Mesendoderm (in vitro differentiated cells): ENCODE measurements around the gene ERBB4.

Experiments used
- DNase-seq: peaks from one replicate; pipeline ENCODE4 v3.0.0; 2013
- H2AK5ac ChIP-seq: 2 replicates; pipeline ENCODE4 v1.6.1; 2013; ENCODE audit warnings: low read length, inconsistent platforms
- H2BK120ac ChIP-seq: 2 replicates; pipeline ENCODE4 v1.6.1; 2013; ENCODE audit warnings: low read depth, mild to moderate bottlenecking, low read length, moderate library complexity, mixed read lengths
- H2BK15ac ChIP-seq: replicated peaks from 2 replicates; pipeline ENCODE4 v1.6.1; 2013; ENCODE audit warnings: low read depth, mild to moderate bottlenecking, moderate library complexity
- H2BK5ac ChIP-seq: 2 replicates; pipeline ENCODE4 v1.6.1; 2013; ENCODE audit warnings: low read length, inconsistent platforms
- H3K18ac ChIP-seq: 2 replicates; pipeline ENCODE4 v1.6.1; 2013; ENCODE audit warnings: mild to moderate bottlenecking, low read length, mixed read lengths
- H3K23ac ChIP-seq: one replicate; pipeline ENCODE4 v1.6.1; 2013; ENCODE audit warnings: low read length
- H3K27ac ChIP-seq: 2 replicates; pipeline ENCODE4 v1.5.1; 2013; ENCODE audit warnings: low read depth, mild to moderate bottlenecking, inconsistent platforms, low read length, moderate library complexity
- H3K27me3 ChIP-seq: 2 replicates; pipeline ENCODE4 v1.6.1; 2013; ENCODE audit warnings: low read length, control low read depth, mild to moderate bottlenecking, inconsistent platforms; ENCODE audit not compliant: insufficient read depth, poor library complexity
- H3K36me3 ChIP-seq: 2 replicates; pipeline ENCODE4 v1.6.1; 2013; ENCODE audit warnings: low read length, inconsistent platforms; ENCODE audit not compliant: control insufficient read depth, insufficient read depth
- H3K4ac ChIP-seq: one replicate; pipeline ENCODE4 v1.6.1; 2013; ENCODE audit warnings: low read depth, mild to moderate bottlenecking, low read length, moderate library complexity
- H3K4me1 ChIP-seq: 2 replicates; pipeline ENCODE4 v1.6.1; 2013; ENCODE audit warnings: low read depth, low read length, inconsistent platforms; ENCODE audit not compliant: control insufficient read depth
- H3K4me2 ChIP-seq: 2 replicates; pipeline ENCODE4 v1.6.1; 2013; ENCODE audit warnings: low read length
- H3K4me3 ChIP-seq: 2 replicates; pipeline ENCODE4 v1.5.1; 2013; ENCODE audit warnings: mild to moderate bottlenecking, low read length
- H3K56ac ChIP-seq: one replicate; pipeline ENCODE4 v1.6.1; 2013; ENCODE audit warnings: low read length
- H3K79me1 ChIP-seq: 2 replicates; pipeline ENCODE4 v1.6.1; 2013; ENCODE audit warnings: low read length, inconsistent platforms
- H3K79me2 ChIP-seq: 2 replicates; pipeline ENCODE4 v1.6.1; 2013; ENCODE audit warnings: mild to moderate bottlenecking, low read length; ENCODE audit not compliant: control insufficient read depth, insufficient read depth
- H3K9ac ChIP-seq: 2 replicates; pipeline ENCODE4 v1.6.1; 2013; ENCODE audit warnings: low read length, inconsistent platforms
- H4K5ac ChIP-seq: one replicate; pipeline ENCODE4 v1.6.1; 2013; ENCODE audit warnings: low read length
- H4K8ac ChIP-seq: one replicate; pipeline ENCODE4 v1.6.1; 2013; ENCODE audit warnings: low read depth, mild to moderate bottlenecking, control low read depth, low read length, moderate library complexity
- WGBS: extraction: QIAGEN DNeasy Blood & Tissue Kit; methylation state at CpG from one replicate; pipeline ENCODE4 v1.1.7; 2013; ENCODE audit warnings: low lambda C conversion rate, missing lambda C conversion rate; ENCODE audit not compliant: insufficient coverage; ENCODE audit errors: extremely low coverage; 5-methylcytosine and 5-hydroxymethylcytosine counted together

The ERBB4 gene

GRCh38 chr2:212034841-212035585, 503.6 kb downstream of the ERBB4 start:
- no peak overlapping the region for H3K9ac ChIP-seq
- no peaks in the 10 kb centered on the region for H3K79me1 ChIP-seq
- H2BK5ac ChIP-seq, result no peak overlapping the region
- no peak overlapping the region for H4K5ac ChIP-seq
- no peak overlapping the region for H3K4me3 ChIP-seq
- H3K27me3 ChIP-seq, result no peaks in the 10 kb centered on the region
- H3K79me2 ChIP-seq, result no peaks in the 10 kb centered on the region
- no peak overlapping the region for H3K23ac ChIP-seq
- no peak overlapping the region for H2BK120ac ChIP-seq
- no peak overlapping the region for H3K18ac ChIP-seq
- peaks cover 1% of the 10 kb centered on the region for H3K4me1 ChIP-seq
- no peak overlapping the region for H3K4ac ChIP-seq
- no peak overlapping the region for H3K27ac ChIP-seq
- H3K36me3 ChIP-seq, result no peaks in the 10 kb centered on the region
- DNase-seq, result no peak
- no peak overlapping the region for H4K8ac ChIP-seq
- H3K56ac ChIP-seq, result no peak overlapping the region
- WGBS, result no CpG with 5 or more reads among the region's 4 CpGs
- H2AK5ac ChIP-seq, result no peak overlapping the region
- H2BK15ac ChIP-seq, result no peak overlapping the region
- H3K4me2 ChIP-seq, result no peak overlapping the region

- no peaks in the 10 kb centered on the region for H3K79me1 ChIP-seq
- no peaks in the 10 kb centered on the region for H3K27me3 ChIP-seq
- H3K18ac ChIP-seq, result no peak overlapping the region
- no peak overlapping the region for H3K23ac ChIP-seq
- no peak overlapping the region for H4K5ac ChIP-seq
- no peak overlapping the region for H3K27ac ChIP-seq
- no peak for DNase-seq
- peaks cover 4% of the 10 kb centered on the region for H3K4me1 ChIP-seq
- H2BK15ac ChIP-seq, result no peak overlapping the region
- H3K4me3 ChIP-seq, result no peak overlapping the region
- H2BK5ac ChIP-seq, result no peak overlapping the region
- no peak overlapping the region for H3K4me2 ChIP-seq
- H3K4ac ChIP-seq, result no peak overlapping the region
- no peak overlapping the region for H2BK120ac ChIP-seq
- no peak overlapping the region for H3K9ac ChIP-seq
- no peak overlapping the region for H3K56ac ChIP-seq
- H2AK5ac ChIP-seq, result no peak overlapping the region
- H3K36me3 ChIP-seq, result no peaks in the 10 kb centered on the region
- no peaks in the 10 kb centered on the region for H3K79me2 ChIP-seq
- no peak overlapping the region for H4K8ac ChIP-seq
These were observed 504.7 kb downstream of the ERBB4 start for GRCh38 chr2:212033888-212034287.

GRCh38 chr2:212032536-212033219, 505.9 kb downstream of the ERBB4 start:
- Histone ChIP-seq H4K5ac (no peak overlapping the region), H2BK5ac (no peak overlapping the region), H3K23ac (no peak overlapping the region), H3K27ac (no peak overlapping the region), H3K79me1 (no peaks in the 10 kb centered on the region), H2BK15ac (no peak overlapping the region), H3K56ac (no peak overlapping the region), H3K4ac (no peak overlapping the region), H2BK120ac (no peak overlapping the region), H3K18ac (no peak overlapping the region), H3K4me3 (no peak overlapping the region), H4K8ac (no peak overlapping the region), H2AK5ac (no peak overlapping the region), H3K4me1 (peaks cover 4% of the 10 kb centered on the region), H3K9ac (no peak overlapping the region), H3K36me3 (no peaks in the 10 kb centered on the region), H3K27me3 (no peaks in the 10 kb centered on the region), H3K4me2 (no peak overlapping the region), H3K79me2 (no peaks in the 10 kb centered on the region)
- DNase-seq, result no peak
- WGBS, result no CpG with 5 or more reads among the region's 1 CpG

- no peak overlapping the region for H4K8ac ChIP-seq
- no peaks in the 10 kb centered on the region for H3K79me1 ChIP-seq
- peaks cover 4% of the 10 kb centered on the region for H3K4me1 ChIP-seq
- H2BK5ac ChIP-seq, result no peak overlapping the region
- no peak overlapping the region for H3K4me2 ChIP-seq
- no peak overlapping the region for H2BK15ac ChIP-seq
- no peak overlapping the region for H4K5ac ChIP-seq
- no peak overlapping the region for H3K23ac ChIP-seq
- no peak overlapping the region for H3K4me3 ChIP-seq
- no peak overlapping the region for H3K9ac ChIP-seq
- no peaks in the 10 kb centered on the region for H3K79me2 ChIP-seq
- H3K4ac ChIP-seq, result no peak overlapping the region
- no peak overlapping the region for H2AK5ac ChIP-seq
- no peaks in the 10 kb centered on the region for H3K36me3 ChIP-seq
- WGBS, result no CpG with 5 or more reads among the region's 1 CpG
- no peak overlapping the region for H3K27ac ChIP-seq
- no peak overlapping the region for H3K56ac ChIP-seq
- H3K18ac ChIP-seq, result no peak overlapping the region
- no peak for DNase-seq
- H3K27me3 ChIP-seq, result no peaks in the 10 kb centered on the region
- no peak overlapping the region for H2BK120ac ChIP-seq
These were observed 506.6 kb downstream of the ERBB4 start for GRCh38 chr2:212032032-212032431.

- Histone ChIP-seq H3K4me1 (peaks cover 4% of the 10 kb centered on the region), H4K5ac (no peak overlapping the region), H3K79me1 (no peaks in the 10 kb centered on the region), H3K9ac (no peak overlapping the region), H3K36me3 (no peaks in the 10 kb centered on the region), H3K27ac (no peak overlapping the region), H3K4me2 (no peak overlapping the region), H3K4ac (no peak overlapping the region), H3K23ac (no peak overlapping the region), H3K4me3 (no peak overlapping the region), H2AK5ac (no peak overlapping the region), H3K27me3 (no peaks in the 10 kb centered on the region), H3K18ac (no peak overlapping the region), H2BK15ac (no peak overlapping the region), H3K56ac (no peak overlapping the region), H2BK5ac (no peak overlapping the region), H4K8ac (no peak overlapping the region), H2BK120ac (no peak overlapping the region), H3K79me2 (no peaks in the 10 kb centered on the region)
- peak; percentile 66 for DNase-seq
- WGBS, result no CpG with 5 or more reads among the region's 4 CpGs
These were observed 507.9 kb downstream of the ERBB4 start for GRCh38 chr2:212030709-212031108.
